ENCODE results near the gene EVX1. TPM values are rescaled to one million over a fixed set of nuclear protein-coding genes. Genes with fewer than 3 reads are reported as not detected.

EVX1 gene
- total RNA-seq, 1 experiment from 2014 or later: not detected

GRCh38 chr7:27263781-27264180 is 21.2 kb downstream of the EVX1 start:
- Histone ChIP-seq H2BK20ac (ENCODE audit: low read depth, low read length, poor library complexity, severe bottlenecking) (no peak overlapping the region), H2BK120ac (ENCODE audit: low read depth, low read length, poor library complexity, severe bottlenecking) (no peak overlapping the region), H2AFZ (ENCODE audit: low read length) (no peak overlapping the region), H2BK12ac (ENCODE audit: insufficient read length, low read depth, low read length) (no peak overlapping the region), H3K9me3 (ENCODE audit: control insufficient read depth, low read depth, low read length) (no peaks in the 10 kb centered on the region), H3T11ph (ENCODE audit: low read length) (no peak overlapping the region), H3K79me1 (ENCODE audit: insufficient read depth, low read depth, low read length, poor library complexity, severe bottlenecking) (no peaks in the 10 kb centered on the region), H3K79me2 (ENCODE audit: insufficient read depth, low read length) (no peaks in the 10 kb centered on the region), H3K56ac (ENCODE audit: insufficient read length, low read depth, low read length) (no peak overlapping the region), H3K27ac (ENCODE audit: insufficient read length, low read depth, low read length) (no peak overlapping the region), H3K18ac (ENCODE audit: insufficient read length, low read depth, low read length) (no peak overlapping the region), H2BK15ac (ENCODE audit: low read depth, low read length) (no peak overlapping the region), H3K23me2 (ENCODE audit: insufficient read length, low read depth, low read length, poor library complexity, severe bottlenecking) (no peaks in the 10 kb centered on the region), H4K91ac (ENCODE audit: insufficient read length, low read depth, low read length) (no peak overlapping the region), H4K20me1 (ENCODE audit: control insufficient read depth, insufficient read depth, insufficient read length) (no peaks in the 10 kb centered on the region), H3K4ac (ENCODE audit: low read depth, low read length) (no peak overlapping the region), H3K23ac (ENCODE audit: insufficient read length, low read depth, low read length) (no peak overlapping the region), H3K27me3 (ENCODE audit: insufficient read depth, low read length) (no peaks in the 10 kb centered on the region), H2BK5ac (ENCODE audit: insufficient read length, low read length) (no peak overlapping the region), H4K8ac (replicated peaks; ENCODE audit: insufficient read length, low read depth, low read length) (no peak overlapping the region), H2AK5ac (ENCODE audit: insufficient read length, low read length) (no peak overlapping the region), H3K9ac (ENCODE audit: extremely low read depth, insufficient read length, low read length) (no peak overlapping the region), H4K5ac (ENCODE audit: insufficient read length, low read depth, low read length) (no peak overlapping the region), H3K4me2 (ENCODE audit: insufficient read depth, insufficient read length, low read length) (no peak overlapping the region), H3K14ac (ENCODE audit: insufficient read depth, low read length) (no peak overlapping the region), H3K4me1 (ENCODE audit: insufficient read depth, low read length) (no peaks in the 10 kb centered on the region)
- no peaks in the 10 kb centered on the region for H3K9me3 Mint-ChIP-seq
- H3K27ac Mint-ChIP-seq: no peak overlapping the region
- no peak overlapping the region for H3K4me3 Mint-ChIP-seq
- H3K27me3 Mint-ChIP-seq (ENCODE audit: low read depth): peaks cover 31% of the 10 kb centered on the region
- H3K36me3 Mint-ChIP-seq (ENCODE audit: insufficient read depth in 1 of 3, low read depth in 3 of 3): no peaks in the 10 kb centered on the region
- TF ChIP-seq CTCF (conservative IDR thresholded peaks at IDR 0.05): no peak
- DNase-seq: no peak
- no CpG with 5 or more reads among the region's 2 CpGs for WGBS (ENCODE audit: extremely low coverage, insufficient read length, low lambda C conversion rate)
- no peaks in the 10 kb centered on the region for H3K4me1 Mint-ChIP-seq
